Tibial nerve (tissue), 4 donors: ENCODE results near the gene USP17L22. TPM values are rescaled to one million over a fixed set of nuclear protein-coding genes. Genes with fewer than 3 reads are reported as not detected.
"Not testable (repeated sequence)": the region's sequence is repeated elsewhere in the genome, so short reads cannot be mapped to it uniquely, and the experiment has no call there.

ENCODE experiments used
- DNase-seq, 2 donors: peaks; one replicate each; pipeline ENCODE4 v3.0.0-alpha.2; 2019; ENCODE audit warnings: low spot score in 2 of 2
- H3K27ac ChIP-seq, 4 donors: fragments of 200-600 bp; sonication (generic) in 3 of 4; one replicate each; pipeline ENCODE4 v1.5.1; 2017 to 2019; ENCODE audit warnings: mild to moderate bottlenecking in 1 of 4
- H3K27me3 ChIP-seq, 2 donors: fragments of 200-600 bp; sonication (generic) in 1 of 2; one replicate each; pipeline versions ENCODE4 v1.5.1 to v1.6.0; 2017 to 2019
- H3K36me3 ChIP-seq, 3 donors: fragments of 200-600 bp; sonication (generic); one replicate each; pipeline ENCODE4 v1.5.1; 2018 to 2019
- H3K4me1 ChIP-seq, 4 donors: fragments of 200-600 bp; sonication (generic) in 3 of 4; one replicate each; pipeline ENCODE4 v1.5.1; 2017 to 2019
- H3K4me3 ChIP-seq, 4 donors: fragments of 200-600 bp; sonication (generic) in 3 of 4; one replicate each; pipeline ENCODE4 v1.5.1; 2017 to 2019; ENCODE audit warnings: mild to moderate bottlenecking in 1 of 4, moderate library complexity in 1 of 4
- H3K9me3 ChIP-seq, 4 donors: fragments of 200-600 bp; sonication (generic) in 3 of 4; one replicate each; pipeline ENCODE4 v1.5.1; 2017 to 2019
- WGBS, 2 donors: methylation state at CpG; one replicate each; pipeline ENCODE4 v1.1.5; 2018; 5-methylcytosine and 5-hydroxymethylcytosine counted together
- total RNA-seq, 4 donors: library from RNA; depleted of rRNA; stranded (reverse); fragments of >200 nt; gene quantifications; one replicate each; pipeline ENCODE4 v1.1.0, GENCODE V29; 2016

The USP17L22 gene
- total RNA-seq = not detected

GRCh38 chr4:9267319-9267718 lies at the start of gene USP17L22:
USP17L22 (plus strand) TSS chr4:9267619; CDS start chr4:9267619, 0 bp downstream.
- H3K4me3 ChIP-seq, H3K36me3 ChIP-seq, H3K4me1 ChIP-seq, H3K27ac ChIP-seq, H3K27me3 ChIP-seq, DNase-seq, H3K9me3 ChIP-seq: not testable (repeated sequence)
- no CpG with 5 or more reads among the region's 15 CpGs for WGBS, 2 donors

- H3K4me3 ChIP-seq, H3K4me1 ChIP-seq, H3K36me3 ChIP-seq, DNase-seq, H3K9me3 ChIP-seq, H3K27me3 ChIP-seq, H3K27ac ChIP-seq: not testable (repeated sequence)
- no CpG with 5 or more reads among the region's 13 CpGs for WGBS, 2 donors
Measured at GRCh38 chr4:9219852-9220251, 47.6 kb upstream of the USP17L22 start, which contains the start of gene USP17L12. USP17L12 (plus strand) TSS chr4:9220152; CDS start chr4:9220152, 0 bp downstream.

GRCh38 chr4:9224596-9224995 lies 42.8 kb upstream of the USP17L22 start, which contains the start of gene USP17L13:
USP17L13 (plus strand) TSS chr4:9224896; CDS start chr4:9224896, 0 bp downstream.
- WGBS, 2 donors = no CpG with 5 or more reads among the region's 14 CpGs
- H3K27me3 ChIP-seq, H3K27ac ChIP-seq, H3K4me1 ChIP-seq, H3K9me3 ChIP-seq, DNase-seq, H3K36me3 ChIP-seq, H3K4me3 ChIP-seq: not testable (repeated sequence)

- 84% methylated on average over 5 of the region's 8 CpGs; no CpG with 5 or more reads in 1 of the 2 donors for WGBS, 2 donors
- H3K36me3 ChIP-seq, H3K4me3 ChIP-seq, H3K27ac ChIP-seq, DNase-seq, H3K9me3 ChIP-seq, H3K4me1 ChIP-seq, H3K27me3 ChIP-seq: not testable (repeated sequence)
Measured at GRCh38 chr4:9230249-9230648, 37.2 kb upstream of the USP17L22 start.

- H3K27me3 ChIP-seq, DNase-seq, H3K27ac ChIP-seq, H3K36me3 ChIP-seq, H3K4me1 ChIP-seq, H3K9me3 ChIP-seq, H3K4me3 ChIP-seq: not testable (repeated sequence)
- no CpG with 5 or more reads among the region's 15 CpGs for WGBS, 2 donors
Measured at GRCh38 chr4:9234085-9234484, 33.3 kb upstream of the USP17L22 start, which contains the start of gene USP17L15. USP17L15 (plus strand) TSS chr4:9234385; CDS start chr4:9234385, 0 bp downstream.

- not testable (repeated sequence) for H3K4me1 ChIP-seq, H3K27me3 ChIP-seq, H3K4me3 ChIP-seq, H3K27ac ChIP-seq, H3K9me3 ChIP-seq, H3K36me3 ChIP-seq
- DNase-seq = peak; percentile 3 to 16
- WGBS, 2 donors = no CpG with 5 or more reads among the region's 12 CpGs
Measured at GRCh38 chr4:9238461-9238860, 29.0 kb upstream of the USP17L22 start.

- H3K4me3 ChIP-seq, H3K36me3 ChIP-seq, H3K27ac ChIP-seq, DNase-seq, H3K27me3 ChIP-seq, H3K9me3 ChIP-seq, H3K4me1 ChIP-seq: not testable (repeated sequence)
- 90 to 93% methylated on average over 10 to 13 of the region's 14 CpGs for WGBS, 2 donors
Measured at GRCh38 chr4:9243579-9243978, 23.8 kb upstream of the USP17L22 start, which contains the start of gene USP17L17. USP17L17 (plus strand) TSS chr4:9243879; CDS start chr4:9243879, 0 bp downstream.

GRCh38 chr4:9247953-9248680 lies 19.3 kb upstream of the USP17L22 start, which contains the start of gene USP17L18:
USP17L18 (plus strand) TSS chr4:9248630; CDS start chr4:9248630, 0 bp downstream.
- DNase-seq = peak; percentile 4 to 42
- not testable (repeated sequence) for H3K27ac ChIP-seq, H3K4me3 ChIP-seq, H3K9me3 ChIP-seq, H3K4me1 ChIP-seq, H3K36me3 ChIP-seq, H3K27me3 ChIP-seq
- WGBS, 2 donors = 90 to 92% methylated on average over 12 to 18 of the region's 26 CpGs

- H3K27me3 ChIP-seq, DNase-seq, H3K9me3 ChIP-seq, H3K4me1 ChIP-seq, H3K27ac ChIP-seq, H3K36me3 ChIP-seq, H3K4me3 ChIP-seq: not testable (repeated sequence)
- WGBS, 2 donors = no CpG with 5 or more reads among the region's 13 CpGs
Measured at GRCh38 chr4:9253078-9253477, 14.3 kb upstream of the USP17L22 start, which contains the start of gene USP17L19. USP17L19 (plus strand) TSS chr4:9253378; CDS start chr4:9253378, 0 bp downstream.

- H3K27me3 ChIP-seq, H3K27ac ChIP-seq: not testable (repeated sequence)
- no CpG with 5 or more reads among the region's 15 CpGs for whole genome bisulfite sequencing, 2 donors
Measured at GRCh38 chr4:9257824-9258223, 9.6 kb upstream of the USP17L22 start, which contains the start of gene USP17L20. USP17L20 (plus strand) TSS chr4:9258124; CDS start chr4:9258124, 0 bp downstream.

GRCh38 chr4:9262572-9262971 lies 4.8 kb upstream of the USP17L22 start, which contains the start of gene USP17L21:
USP17L21 (plus strand) TSS chr4:9262872; CDS start chr4:9262872, 0 bp downstream.
- H3K9me3 ChIP-seq, H3K4me1 ChIP-seq, DNase-seq, H3K27me3 ChIP-seq, H3K27ac ChIP-seq, H3K36me3 ChIP-seq, H3K4me3 ChIP-seq: not testable (repeated sequence)
- WGBS, 2 donors = no CpG with 5 or more reads among the region's 13 CpGs

More at GRCh38 chr4:9257824-9258223, 9.6 kb upstream of the USP17L22 start, which contains the start of gene USP17L20:
- not testable (repeated sequence) for H3K4me3 ChIP-seq, H3K4me1 ChIP-seq, DNase-seq, H3K36me3 ChIP-seq, H3K9me3 ChIP-seq

GRCh38 chr4:9271719-9272118 lies 4.3 kb downstream of the USP17L22 start:
- 88 to 89% methylated on average over 8 of the region's 10 CpGs for WGBS, 2 donors
- not testable (repeated sequence) for H3K27me3 ChIP-seq, H3K4me3 ChIP-seq, H3K36me3 ChIP-seq, H3K27ac ChIP-seq, H3K9me3 ChIP-seq, H3K4me1 ChIP-seq
- DNase-seq = peak; percentile 53 to 57
